IPS-20b (cell line): ENCODE measurements around the gene RBP7.
A peak's percentile ranks its signal among the peaks of the same experiment; 100 is the strongest.

Experiments used
- H3K27ac ChIP-seq: one replicate; pipeline ENCODE4 v1.5.1; 2013; ENCODE audit warnings: low read length
- H3K27me3 ChIP-seq: 2 replicates; pipeline ENCODE4 v1.6.1; 2013; ENCODE audit warnings: mild to moderate bottlenecking, low read length, inconsistent platforms; ENCODE audit not compliant: insufficient read depth
- H3K36me3 ChIP-seq: 2 replicates; pipeline ENCODE4 v1.6.1; 2013; ENCODE audit warnings: low read depth, mild to moderate bottlenecking, inconsistent platforms, low read length, moderate library complexity; ENCODE audit not compliant: insufficient read depth
- H3K4me1 ChIP-seq: 2 replicates; pipeline ENCODE4 v1.6.1; 2013; ENCODE audit warnings: mild to moderate bottlenecking, control low read depth, inconsistent platforms, low read length, moderate library complexity; ENCODE audit not compliant: insufficient read depth
- H3K4me3 ChIP-seq: 2 replicates; pipeline ENCODE4 v1.5.1; 2013; ENCODE audit warnings: mild to moderate bottlenecking, low read length, inconsistent platforms
- H3K9ac ChIP-seq: 2 replicates; pipeline ENCODE4 v1.6.1; 2013; ENCODE audit warnings: low read depth, mild to moderate bottlenecking, inconsistent platforms, low read length, moderate library complexity
- H3K9me3 ChIP-seq: 2 replicates; pipeline ENCODE4 v1.6.1; 2013; ENCODE audit warnings: mild to moderate bottlenecking, low read depth, low read length, inconsistent platforms; ENCODE audit not compliant: insufficient read depth

Gene RBP7

GRCh38 chr1:10032590-10033358 lies 35.7 kb downstream of the RBP7 start, which contains the start of gene UBE4B:
UBE4B (plus strand) TSS chr1:10032958; CDS start chr1:10033671, 713 bp downstream.
- H3K9ac ChIP-seq: peak within 1 kb of the TSS; percentile 98
- peak within 1 kb of the TSS; percentile 89 for H3K27ac ChIP-seq
- peaks cover 17% of the 10 kb centered on the region for H3K36me3 ChIP-seq
- H3K4me3 ChIP-seq: peak within 1 kb of the TSS; percentile 84
- H3K4me1 ChIP-seq: peaks cover 3% of the 10 kb centered on the region; the same call in 1 of the 2 replicates
- no peaks in the 10 kb centered on the region for H3K9me3 ChIP-seq
- H3K27me3 ChIP-seq: no peaks in the 10 kb centered on the region

GRCh38 chr1:10033359-10033845 lies 36.4 kb downstream of the RBP7 start:
- peak overlapping the region; percentile 86 for H3K27ac ChIP-seq
- H3K9me3 ChIP-seq: no peaks in the 10 kb centered on the region
- H3K4me1 ChIP-seq: peaks cover 3% of the 10 kb centered on the region; the same call in 1 of the 2 replicates
- peak overlapping the region; percentile 84 for H3K4me3 ChIP-seq
- peak overlapping the region; percentile 98 for H3K9ac ChIP-seq
- peaks cover 18% of the 10 kb centered on the region for H3K36me3 ChIP-seq
- H3K27me3 ChIP-seq: no peaks in the 10 kb centered on the region

GRCh38 chr1:10042746-10043145 lies 45.7 kb downstream of the RBP7 start:
- Histone ChIP-seq H3K27ac (no peak overlapping the region), H3K4me1 (peaks cover 8% of the 10 kb centered on the region; the same call in 1 of the 2 replicates), H3K27me3 (no peaks in the 10 kb centered on the region), H3K9ac (no peak overlapping the region), H3K4me3 (no peak overlapping the region), H3K9me3 (no peaks in the 10 kb centered on the region), H3K36me3 (peaks cover 5% of the 10 kb centered on the region; the same call in 1 of the 2 replicates)

- peaks cover 8% of the 10 kb centered on the region; the same call in 1 of the 2 replicates for H3K4me1 ChIP-seq
- peaks cover 10% of the 10 kb centered on the region; the same call in 1 of the 2 replicates for H3K36me3 ChIP-seq
- H3K4me3 ChIP-seq: no peak overlapping the region
- no peaks in the 10 kb centered on the region for H3K27me3 ChIP-seq
- H3K9ac ChIP-seq: no peak overlapping the region
- H3K9me3 ChIP-seq: no peaks in the 10 kb centered on the region
- no peak overlapping the region for H3K27ac ChIP-seq
Measured at GRCh38 chr1:10045480-10046355, 48.7 kb downstream of the RBP7 start.

GRCh38 chr1:10046356-10047085 lies 49.5 kb downstream of the RBP7 start:
- H3K4me1 ChIP-seq: peaks cover 8% of the 10 kb centered on the region; the same call in 1 of the 2 replicates
- no peak overlapping the region for H3K9ac ChIP-seq
- H3K9me3 ChIP-seq: no peaks in the 10 kb centered on the region
- H3K27ac ChIP-seq: no peak overlapping the region
- peaks cover 17% of the 10 kb centered on the region; the same call in 1 of the 2 replicates for H3K36me3 ChIP-seq
- H3K27me3 ChIP-seq: no peaks in the 10 kb centered on the region
- no peak overlapping the region for H3K4me3 ChIP-seq

- Histone ChIP-seq H3K4me3 (no peak overlapping the region), H3K36me3 (peaks cover 14% of the 10 kb centered on the region; the same call in 1 of the 2 replicates), H3K9ac (no peak overlapping the region), H3K9me3 (no peaks in the 10 kb centered on the region), H3K27me3 (no peaks in the 10 kb centered on the region), H3K4me1 (peaks cover 8% of the 10 kb centered on the region; the same call in 1 of the 2 replicates), H3K27ac (no peak overlapping the region)
Measured at GRCh38 chr1:10048601-10049000, 51.6 kb downstream of the RBP7 start.

- no peaks in the 10 kb centered on the region for H3K27me3 ChIP-seq
- no peak overlapping the region for H3K9ac ChIP-seq
- H3K9me3 ChIP-seq: no peaks in the 10 kb centered on the region
- H3K36me3 ChIP-seq: peaks cover 14% of the 10 kb centered on the region; the same call in 1 of the 2 replicates
- no peak overlapping the region for H3K27ac ChIP-seq
- H3K4me1 ChIP-seq: peaks cover 8% of the 10 kb centered on the region; the same call in 1 of the 2 replicates
- no peak overlapping the region for H3K4me3 ChIP-seq
Measured at GRCh38 chr1:10050611-10051010, 53.6 kb downstream of the RBP7 start.

- Histone ChIP-seq H3K36me3 (peaks cover 14% of the 10 kb centered on the region; the same call in 1 of the 2 replicates), H3K9ac (no peak overlapping the region), H3K9me3 (no peaks in the 10 kb centered on the region), H3K4me3 (no peak overlapping the region), H3K27ac (no peak overlapping the region), H3K27me3 (no peaks in the 10 kb centered on the region), H3K4me1 (peaks cover 5% of the 10 kb centered on the region; the same call in 1 of the 2 replicates)
Measured at GRCh38 chr1:10051656-10052055, 54.6 kb downstream of the RBP7 start.

- no peak overlapping the region for H3K4me3 ChIP-seq
- no peak overlapping the region for H3K27ac ChIP-seq
- H3K4me1 ChIP-seq: no peaks in the 10 kb centered on the region
- H3K36me3 ChIP-seq: peaks cover 14% of the 10 kb centered on the region; the same call in 1 of the 2 replicates
- H3K9me3 ChIP-seq: no peaks in the 10 kb centered on the region
- no peaks in the 10 kb centered on the region for H3K27me3 ChIP-seq
- H3K9ac ChIP-seq: no peak overlapping the region
Measured at GRCh38 chr1:10052347-10052746, 55.3 kb downstream of the RBP7 start.

GRCh38 chr1:10054465-10054864 lies 57.4 kb downstream of the RBP7 start:
- Histone ChIP-seq H3K27ac (no peak overlapping the region), H3K4me3 (no peak overlapping the region), H3K9ac (no peak overlapping the region), H3K4me1 (no peaks in the 10 kb centered on the region; the same call in 1 of the 2 replicates), H3K9me3 (no peaks in the 10 kb centered on the region), H3K27me3 (no peaks in the 10 kb centered on the region), H3K36me3 (peaks cover 7% of the 10 kb centered on the region)

- Histone ChIP-seq H3K9ac (no peak overlapping the region), H3K36me3 (no peaks in the 10 kb centered on the region; the same call in 1 of the 2 replicates), H3K9me3 (no peaks in the 10 kb centered on the region), H3K27me3 (no peaks in the 10 kb centered on the region), H3K4me1 (no peaks in the 10 kb centered on the region; the same call in 1 of the 2 replicates), H3K4me3 (no peak overlapping the region), H3K27ac (no peak overlapping the region)
Measured at GRCh38 chr1:10056599-10056987, 59.6 kb downstream of the RBP7 start.
